Hepatocyte (in vitro differentiated cells): ENCODE results near the gene CTNND2. TPM values are rescaled to one million over a fixed set of nuclear protein-coding genes. Genes with fewer than 3 reads are reported as not detected.

Experiments used
- DNase-seq: peaks from one replicate; pipeline ENCODE4 v3.0.0-alpha.2; 2016; ENCODE audit warnings: low spot score
- H2AFZ ChIP-seq: fragments of 200-600 bp; sonication (generic); 2 replicates; pipeline ENCODE4 v1.6.0; 2016; ENCODE audit warnings: antibody characterized with exemption, mild to moderate bottlenecking
- H3K27ac ChIP-seq: fragments of 200-600 bp; sonication (generic); 2 replicates; pipeline ENCODE4 v1.5.1; 2016; ENCODE audit warnings: mild to moderate bottlenecking
- H3K27me3 ChIP-seq: fragments of 200-600 bp; sonication (generic); 2 replicates; pipeline ENCODE4 v1.6.1; 2016
- H3K36me3 ChIP-seq: fragments of 200-600 bp; sonication (generic); replicated peaks from 2 replicates; pipeline ENCODE4 v1.5.1; 2016; ENCODE audit warnings: low read depth; ENCODE audit not compliant: insufficient read depth
- H3K4me1 ChIP-seq: fragments of 200-600 bp; sonication (generic); 2 replicates; pipeline ENCODE4 v1.5.1; 2016; ENCODE audit warnings: mild to moderate bottlenecking, moderate library complexity; ENCODE audit not compliant: insufficient read depth
- H3K4me2 ChIP-seq: fragments of 200-600 bp; sonication (generic); 2 replicates; pipeline ENCODE4 v1.6.0; 2016
- H3K4me3 ChIP-seq: fragments of 200-600 bp; sonication (generic); 2 replicates; pipeline ENCODE4 v1.5.1; 2016; ENCODE audit warnings: mild to moderate bottlenecking
- H3K79me2 ChIP-seq: fragments of 200-600 bp; sonication (generic); 2 replicates; pipeline ENCODE4 v1.6.0; 2017; ENCODE audit warnings: mild to moderate bottlenecking
- H3K9me2 ChIP-seq: fragments of 200-600 bp; sonication (generic); replicated peaks from 2 replicates; pipeline ENCODE4 v1.6.0; 2017; ENCODE audit warnings: mild to moderate bottlenecking; ENCODE audit not compliant: insufficient read depth
- H3K9me3 ChIP-seq: fragments of 200-600 bp; sonication (generic); 2 replicates; pipeline ENCODE4 v1.5.1; 2016; ENCODE audit warnings: low read depth, mild to moderate bottlenecking
- H4K20me1 ChIP-seq: fragments of 200-600 bp; sonication (generic); 2 replicates; pipeline ENCODE4 v1.6.0; 2016; ENCODE audit warnings: mild to moderate bottlenecking; ENCODE audit not compliant: insufficient read depth, poor library complexity, severe bottlenecking
- EZH2 ChIP-seq: fragments of 200-600 bp; sonication (generic); IDR thresholded peaks from 2 replicates; pipeline ENCODE4 v1.6.1; 2016; ENCODE audit warnings: antibody characterized with exemption, mild to moderate bottlenecking, borderline replicate concordance
- EZH2phosphoT487 ChIP-seq: fragments of 200-600 bp; sonication (generic); IDR thresholded peaks from one replicate; pipeline ENCODE4 v1.6.1; 2018; ENCODE audit warnings: antibody characterized with exemption, mild to moderate bottlenecking, low read depth, moderate library complexity; ENCODE audit not compliant: unreplicated experiment, severe bottlenecking
- WGBS: methylation state at CpG from one replicate; pipeline ENCODE4 v1.1.6; 2016; ENCODE audit warnings: low lambda C conversion rate; ENCODE audit errors: missing lambda C conversion rate; 5-methylcytosine and 5-hydroxymethylcytosine counted together
- polyA plus RNA-seq: library from polyadenylated mRNA; unstranded; fragments of >200 nt; fragmentation: Nextera tagmentation; extraction: Ambion mirVana; gene quantifications from 2 replicates; pipeline ENCODE4 v1.2.1, GENCODE V29; 2016
- total RNA-seq: library from RNA; depleted of rRNA; stranded (reverse); fragments of >200 nt; gene quantifications from 2 replicates; pipeline ENCODE4 v1.2.3, GENCODE V29; 2014
- TF ChIP-seq, protein P1 (sequence below): fragments of 200-600 bp; sonication (generic); IDR thresholded peaks from 2 replicates; pipeline ENCODE4 v1.5.1; 2016; ENCODE audit warnings: antibody characterized with exemption, mild to moderate bottlenecking; ENCODE audit not compliant: poor library complexity

CTNND2 gene
- total and polyA plus RNA-seq, 2 experiments from 2014 or later: 27.5 to 30.3 TPM

DNA sequence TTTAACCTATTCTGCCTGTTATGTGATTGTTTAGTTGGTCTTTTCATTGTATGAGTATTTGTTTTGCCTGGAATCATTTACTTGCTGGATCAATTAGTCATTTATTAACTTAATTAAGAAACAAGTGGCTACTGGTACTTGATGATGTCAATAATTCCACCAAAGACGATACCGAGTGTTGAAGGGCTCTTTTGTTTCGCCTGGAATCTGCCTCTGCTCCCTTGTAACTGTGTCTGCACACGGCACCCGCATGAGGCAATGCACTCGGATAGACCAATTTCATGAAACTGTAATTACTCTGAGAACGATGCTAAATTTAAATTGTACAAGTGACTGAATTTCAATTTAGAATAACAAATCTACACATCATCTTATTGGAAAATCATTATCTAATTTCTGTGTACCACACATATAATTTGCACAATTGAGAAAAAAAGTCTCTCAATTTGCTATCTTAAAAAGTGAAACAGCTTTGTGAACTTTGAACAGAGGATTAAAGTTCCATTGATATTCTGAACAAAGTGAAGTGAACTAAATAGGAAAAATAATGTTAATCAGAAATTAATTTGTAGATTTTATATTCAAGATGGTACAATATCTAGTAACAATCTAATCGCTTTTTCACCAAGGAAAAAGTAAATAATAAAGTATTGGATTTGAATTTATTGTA, 143.2 kb downstream of the CTNND2 start:
- H3K27ac ChIP-seq: no peak overlapping the region
- DNase-seq: no peak

DNA sequence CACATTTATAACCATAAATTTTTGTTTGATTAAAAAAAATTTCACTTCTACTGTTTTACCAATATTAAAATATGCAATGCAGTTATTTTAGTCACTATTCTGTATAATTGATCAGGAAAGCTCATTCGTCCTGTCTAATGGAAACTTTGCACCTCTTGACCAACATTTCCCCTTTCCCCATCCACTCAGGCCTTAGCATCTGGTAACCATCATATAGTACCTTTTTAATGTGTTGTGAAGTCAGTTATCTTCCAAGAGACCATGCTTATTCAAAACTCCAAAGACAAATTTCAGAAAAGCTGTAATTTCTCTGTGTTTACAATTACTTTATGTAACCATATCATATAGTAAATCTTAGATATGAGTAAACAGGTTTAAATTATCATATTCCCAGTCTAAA, 145.9 kb downstream of the CTNND2 start:
- Histone ChIP-seq H4K20me1 (no peaks in the 10 kb centered on the region), H3K4me2 (no peak overlapping the region), H3K27ac (no peak overlapping the region), H3K36me3 (no peaks in the 10 kb centered on the region), H3K4me3 (no peak overlapping the region), H3K79me2 (no peaks in the 10 kb centered on the region), H3K9me2 (peaks cover 4% of the 10 kb centered on the region), H2AFZ (no peak overlapping the region), H3K4me1 (no peaks in the 10 kb centered on the region), H3K9me3 (no peaks in the 10 kb centered on the region), H3K27me3 (no peaks in the 10 kb centered on the region)
- WGBS: 63% methylated on average over 1 of the region's 1 CpG
- no peak for TF ChIP-seq EZH2phosphoT487
- TF ChIP-seq, protein P1, sequence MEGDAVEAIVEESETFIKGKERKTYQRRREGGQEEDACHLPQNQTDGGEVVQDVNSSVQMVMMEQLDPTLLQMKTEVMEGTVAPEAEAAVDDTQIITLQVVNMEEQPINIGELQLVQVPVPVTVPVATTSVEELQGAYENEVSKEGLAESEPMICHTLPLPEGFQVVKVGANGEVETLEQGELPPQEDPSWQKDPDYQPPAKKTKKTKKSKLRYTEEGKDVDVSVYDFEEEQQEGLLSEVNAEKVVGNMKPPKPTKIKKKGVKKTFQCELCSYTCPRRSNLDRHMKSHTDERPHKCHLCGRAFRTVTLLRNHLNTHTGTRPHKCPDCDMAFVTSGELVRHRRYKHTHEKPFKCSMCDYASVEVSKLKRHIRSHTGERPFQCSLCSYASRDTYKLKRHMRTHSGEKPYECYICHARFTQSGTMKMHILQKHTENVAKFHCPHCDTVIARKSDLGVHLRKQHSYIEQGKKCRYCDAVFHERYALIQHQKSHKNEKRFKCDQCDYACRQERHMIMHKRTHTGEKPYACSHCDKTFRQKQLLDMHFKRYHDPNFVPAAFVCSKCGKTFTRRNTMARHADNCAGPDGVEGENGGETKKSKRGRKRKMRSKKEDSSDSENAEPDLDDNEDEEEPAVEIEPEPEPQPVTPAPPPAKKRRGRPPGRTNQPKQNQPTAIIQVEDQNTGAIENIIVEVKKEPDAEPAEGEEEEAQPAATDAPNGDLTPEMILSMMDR: no peak
- no peak for TF ChIP-seq EZH2
- DNase-seq: no peak

More for the DNA sequence above, 143.2 kb downstream of the CTNND2 start:
- no peaks in the 10 kb centered on the region for H3K27me3 ChIP-seq
- H3K79me2 ChIP-seq: no peaks in the 10 kb centered on the region
- no peaks in the 10 kb centered on the region for H3K36me3 ChIP-seq
- no peak overlapping the region for H2AFZ ChIP-seq
- H4K20me1 ChIP-seq: no peaks in the 10 kb centered on the region
- TF ChIP-seq, protein P1: no peak
- TF ChIP-seq EZH2 (no peak), EZH2phosphoT487 (no peak)
- H3K9me3 ChIP-seq: no peaks in the 10 kb centered on the region
- 80% methylated on average over 8 of the region's 8 CpGs for WGBS
- H3K4me1 ChIP-seq: no peaks in the 10 kb centered on the region
- no peaks in the 10 kb centered on the region for H3K9me2 ChIP-seq
- H3K4me3 ChIP-seq: no peak overlapping the region
- no peak overlapping the region for H3K4me2 ChIP-seq

DNA sequence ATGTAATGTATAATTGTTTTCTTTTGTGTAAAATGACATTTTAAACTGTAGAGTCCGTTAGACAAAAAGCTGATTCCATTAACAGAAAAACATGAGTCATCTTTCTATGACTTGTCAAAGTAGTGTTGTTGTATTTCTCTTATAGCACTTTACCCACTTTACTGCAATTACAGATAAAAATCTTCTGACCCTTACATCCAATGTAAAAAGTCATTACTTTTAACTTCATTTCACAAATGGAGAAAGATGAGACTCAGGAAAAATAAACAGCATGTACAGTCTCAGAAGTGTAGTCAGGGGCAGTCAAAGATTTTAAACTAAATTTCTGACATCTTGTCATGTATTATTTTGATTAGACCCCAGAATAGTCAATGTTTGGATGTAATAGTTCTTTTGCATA, 146.6 kb downstream of the CTNND2 start:
- Histone ChIP-seq H3K27me3 (no peaks in the 10 kb centered on the region), H3K36me3 (no peaks in the 10 kb centered on the region), H3K4me1 (no peaks in the 10 kb centered on the region), H2AFZ (no peak overlapping the region), H3K9me2 (peaks cover 4% of the 10 kb centered on the region), H3K79me2 (no peaks in the 10 kb centered on the region), H3K9me3 (no peaks in the 10 kb centered on the region), H3K4me2 (no peak overlapping the region), H3K27ac (no peak overlapping the region), H4K20me1 (no peaks in the 10 kb centered on the region), H3K4me3 (no peak overlapping the region)
- TF ChIP-seq EZH2: no peak
- TF ChIP-seq, protein P1: no peak
- no peak for TF ChIP-seq EZH2phosphoT487
- DNase-seq: no peak
- WGBS: 74% methylated on average over 1 of the region's 1 CpG
